Measurements from ENCODE around the gene INAFM2. TPM values are rescaled to one million over a fixed set of nuclear protein-coding genes. Genes with fewer than 3 reads are reported as not detected.

Gene INAFM2
- total and polyA plus RNA-seq, 2 experiments from 2014 or later = 18.1 to 32.7 TPM

- H3K9me3 Mint-ChIP-seq = no peaks in the 10 kb centered on the region
- peaks cover 2% of the 10 kb centered on the region; the same call in 1 of the 3 replicates for H3K36me3 Mint-ChIP-seq (ENCODE audit: low read depth)
- Histone ChIP-seq H4K20me1 (replicated peaks; ENCODE audit: insufficient read depth) (no peaks in the 10 kb centered on the region), H3K9me2 (ENCODE audit: insufficient read depth) (no peaks in the 10 kb centered on the region), H3F3A (replicated peaks; ENCODE audit: low read depth) (peaks cover 13% of the 10 kb centered on the region; the same call in 1 of the 2 replicates), H3K27me3 (ENCODE audit: insufficient read depth) (peaks cover 83% of the 10 kb centered on the region), H3K36me3 (ENCODE audit: insufficient read depth) (no peaks in the 10 kb centered on the region), H3K4me1 (ENCODE audit: insufficient read depth) (peaks cover 28% of the 10 kb centered on the region), H2AFZ (no peak overlapping the region), H3K79me2 (replicated peaks; ENCODE audit: insufficient read depth) (no peaks in the 10 kb centered on the region), H3K4me2 (no peak overlapping the region), H3K4me3 (no peak overlapping the region), H3K27ac (ENCODE audit: low read depth) (no peak overlapping the region)
- TF ChIP-seq NANOG (IDR thresholded peaks at IDR 0.05; ENCODE audit: borderline replicate concordance) = no peak
- TF ChIP-seq ETS1 (IDR thresholded peaks at IDR 0.05) = no peak
- TF ChIP-seq CREB1 (CRISPR knock-in tag; IDR thresholded peaks at IDR 0.05; ENCODE audit: low read depth) = no peak
- TF ChIP-seq POLR2AphosphoS5 (IDR thresholded peaks at IDR 0.05; ENCODE audit: low read depth) = no peak
- no peak for TF ChIP-seq EZH2phosphoT487 (IDR thresholded peaks at IDR 0.05; ENCODE audit: unreplicated experiment)
- TF ChIP-seq ZNF462 (CRISPR knock-in tag; IDR thresholded peaks at IDR 0.05) = no peak
- no peak for TF ChIP-seq ZNF114 (CRISPR knock-in tag; IDR thresholded peaks at IDR 0.05)
- TF ChIP-seq, protein P1, sequence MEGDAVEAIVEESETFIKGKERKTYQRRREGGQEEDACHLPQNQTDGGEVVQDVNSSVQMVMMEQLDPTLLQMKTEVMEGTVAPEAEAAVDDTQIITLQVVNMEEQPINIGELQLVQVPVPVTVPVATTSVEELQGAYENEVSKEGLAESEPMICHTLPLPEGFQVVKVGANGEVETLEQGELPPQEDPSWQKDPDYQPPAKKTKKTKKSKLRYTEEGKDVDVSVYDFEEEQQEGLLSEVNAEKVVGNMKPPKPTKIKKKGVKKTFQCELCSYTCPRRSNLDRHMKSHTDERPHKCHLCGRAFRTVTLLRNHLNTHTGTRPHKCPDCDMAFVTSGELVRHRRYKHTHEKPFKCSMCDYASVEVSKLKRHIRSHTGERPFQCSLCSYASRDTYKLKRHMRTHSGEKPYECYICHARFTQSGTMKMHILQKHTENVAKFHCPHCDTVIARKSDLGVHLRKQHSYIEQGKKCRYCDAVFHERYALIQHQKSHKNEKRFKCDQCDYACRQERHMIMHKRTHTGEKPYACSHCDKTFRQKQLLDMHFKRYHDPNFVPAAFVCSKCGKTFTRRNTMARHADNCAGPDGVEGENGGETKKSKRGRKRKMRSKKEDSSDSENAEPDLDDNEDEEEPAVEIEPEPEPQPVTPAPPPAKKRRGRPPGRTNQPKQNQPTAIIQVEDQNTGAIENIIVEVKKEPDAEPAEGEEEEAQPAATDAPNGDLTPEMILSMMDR (conservative IDR thresholded peaks at IDR 0.05; ENCODE audit: low read depth in 2 of 2) = no peak
- TF ChIP-seq STAT1 (IDR thresholded peaks at IDR 0.05; ENCODE audit: unreplicated experiment) = no peak
- no peak for TF ChIP-seq REST (IDR thresholded peaks at IDR 0.05; ENCODE audit: unreplicated experiment)
- TF ChIP-seq EZH2 (IDR thresholded peaks at IDR 0.05; ENCODE audit: low read depth, unreplicated experiment) = no peak
- no peak overlapping the region for H3K27ac Mint-ChIP-seq
- H3K4me1 Mint-ChIP-seq = peaks cover 47% of the 10 kb centered on the region
- no peak overlapping the region for H3K4me3 Mint-ChIP-seq
- peaks cover 65% of the 10 kb centered on the region for H3K27me3 Mint-ChIP-seq (ENCODE audit: insufficient read depth, low read depth, poor library complexity)
- no peak for ATAC-seq
- no peak for DNase-seq (ENCODE audit: low spot score)
Observed at GRCh38 chr15:40287968-40288367, 35.5 kb upstream of the INAFM2 start.

Data from GM23338 (cell line).